SK-MEL-5 (cell line): ENCODE data around the gene NAE1. TPM values are rescaled to one million over a fixed set of nuclear protein-coding genes. Genes with fewer than 3 reads are reported as not detected.
A peak's percentile ranks its signal among the peaks of the same experiment; 100 is the strongest.
"Not testable (repeated sequence)": the region's sequence is repeated elsewhere in the genome, so short reads cannot be mapped to it uniquely, and the experiment has no call there.

Experiments used
- DNase-seq: peaks from one replicate; pipeline ENCODE4 v3.0.0-alpha.2; 2016; ENCODE audit warnings: low read depth, low spot score
- in situ Hi-C: cut with HindIII; loops from 2 replicates; pipeline ENCODE4 v1.10.0; 2016; ENCODE audit warnings: low sequenced_read_pairs, high pct_unique_total_duplicates, low pct_unique_long_range_greater_than_20kb
- polyA plus RNA-seq, 2 experiments: library from polyadenylated mRNA; depleted of rRNA; stranded (reverse); fragments of >200 nt; gene quantifications; 2 replicates each; pipeline ENCODE4 v1.2.3, GENCODE V29; 2015
- total RNA-seq: library from RNA; depleted of rRNA; stranded (reverse); fragments of >200 nt; shearing (Covaris generic); gene quantifications from 2 replicates; pipeline ENCODE4 v1.2.3, GENCODE V29; 2014; rRNA removed

Gene NAE1
- 110 and 114 TPM in 2 replicates for total RNA-seq
- 48.5 and 63.9 TPM in 2 replicates for polyA plus RNA-seq (2015; cell fraction: cytosol; rRNA removed)
- polyA plus RNA-seq (2015; cell fraction: nucleus; rRNA removed), result 112 and 141 TPM in 2 replicates

DNA sequence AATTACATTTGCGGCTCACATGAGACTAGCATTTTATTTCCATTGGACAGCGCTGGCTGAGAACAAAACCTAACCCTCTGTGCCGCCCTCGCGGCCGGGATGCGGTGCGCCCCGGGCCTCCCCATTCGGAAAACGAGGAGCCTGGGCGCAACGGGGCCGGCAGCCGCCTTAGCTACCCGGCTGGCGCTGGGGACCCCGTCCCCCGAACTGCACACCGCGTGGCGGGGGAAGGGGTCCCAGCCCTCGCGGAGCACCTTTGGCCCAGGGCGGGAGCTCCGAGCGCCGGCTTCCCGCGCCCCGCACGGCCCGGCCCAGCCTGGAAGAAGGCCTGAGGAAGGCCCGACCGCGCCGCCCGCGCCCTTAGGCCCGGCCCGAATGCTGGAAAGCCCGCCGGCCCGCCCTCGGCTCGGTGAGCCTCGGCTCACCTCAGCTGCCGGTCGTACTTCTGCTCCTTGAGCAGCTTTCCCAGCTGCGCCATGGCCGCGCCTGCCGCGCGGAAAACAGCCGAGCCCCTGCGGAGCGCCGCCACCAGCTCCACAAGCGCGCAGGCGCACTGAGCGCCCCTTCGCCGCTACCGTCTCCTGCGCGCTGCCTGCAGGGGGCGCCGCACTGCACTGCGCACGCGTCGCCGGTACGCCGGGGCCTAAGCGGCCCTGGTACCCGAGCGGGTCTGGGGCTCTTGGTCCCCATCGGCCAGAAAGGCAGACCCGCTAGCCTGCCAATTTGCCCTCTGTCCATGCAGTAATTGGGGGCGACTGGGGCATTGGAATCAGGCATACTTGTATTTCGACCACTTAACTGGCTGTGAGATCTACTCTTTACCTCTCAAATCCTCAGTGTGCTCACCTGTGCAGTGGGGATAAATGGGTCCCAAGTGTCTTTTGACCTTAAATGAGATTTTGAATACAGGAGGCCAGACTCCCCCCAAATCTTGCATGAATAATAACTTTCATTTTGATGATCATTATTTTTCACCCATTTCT, at the start of gene NAE1:
Gene NAE1 (minus strand): TSS at position 555 of the 983 bp plus-strand sequence. CDS start 77 bp downstream, at position 478.
- DNase-seq, result peak; percentile 82
- in situ Hi-C loops, result no loop called here

DNA sequence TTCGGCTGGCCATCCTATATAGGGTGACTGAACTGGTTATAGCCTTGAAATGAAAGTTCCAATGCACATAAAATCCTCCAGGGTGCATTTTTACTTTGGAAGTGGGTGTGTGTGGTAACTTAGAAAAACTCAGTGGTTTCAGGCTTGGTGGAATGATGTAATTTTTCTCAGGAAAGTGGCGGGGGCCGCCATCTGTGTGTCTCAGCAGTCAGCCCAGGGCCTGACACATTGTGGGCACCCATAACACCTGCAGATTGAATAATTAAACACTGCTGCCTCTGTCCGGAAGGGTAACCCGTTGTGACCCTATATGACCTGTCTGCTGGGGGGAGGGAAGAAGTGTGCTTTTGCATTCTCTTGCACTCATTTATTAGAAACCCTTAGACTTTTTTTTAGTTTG, 47.3 kb upstream of the NAE1 start:
- in situ Hi-C loops, result no loop called here

DNA sequence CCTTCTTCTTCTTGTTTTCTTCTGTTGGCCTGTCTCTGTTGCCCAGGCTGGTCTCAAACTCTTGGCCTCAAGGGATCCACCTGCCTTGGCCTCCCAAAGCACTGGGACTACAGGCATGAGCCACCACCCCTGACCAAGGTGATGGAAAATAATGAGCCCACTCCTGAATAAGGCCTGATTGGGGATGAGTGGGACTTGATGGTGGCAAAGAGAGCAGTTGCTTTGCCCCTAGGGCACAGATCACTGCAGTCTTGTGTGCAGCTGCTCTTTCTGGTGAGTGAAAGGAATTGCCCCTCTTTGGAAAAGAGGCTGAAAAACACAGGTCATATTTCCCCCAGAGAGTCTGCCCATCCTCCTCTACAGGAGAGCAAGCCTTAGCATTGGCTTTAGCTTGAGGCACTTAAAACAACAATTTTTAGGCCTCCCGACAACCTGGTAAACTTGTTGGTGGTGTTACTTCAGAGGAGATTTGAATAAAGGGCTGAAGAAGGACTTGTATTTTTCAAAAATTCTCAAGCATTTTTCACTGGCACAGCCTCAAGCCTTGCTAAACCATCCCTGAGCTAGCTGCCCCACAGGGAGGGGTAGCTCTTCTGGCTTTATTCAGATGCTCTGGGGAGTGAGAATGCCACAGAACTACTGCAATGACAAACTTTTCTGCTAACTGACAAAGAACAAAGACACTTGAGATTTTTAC, 43.5 kb upstream of the NAE1 start:
- DNase-seq, result no peak
- in situ Hi-C loops, result no loop called here

More for the DNA sequence above, 47.3 kb upstream of the NAE1 start:
- DNase-seq, result no peak

DNA sequence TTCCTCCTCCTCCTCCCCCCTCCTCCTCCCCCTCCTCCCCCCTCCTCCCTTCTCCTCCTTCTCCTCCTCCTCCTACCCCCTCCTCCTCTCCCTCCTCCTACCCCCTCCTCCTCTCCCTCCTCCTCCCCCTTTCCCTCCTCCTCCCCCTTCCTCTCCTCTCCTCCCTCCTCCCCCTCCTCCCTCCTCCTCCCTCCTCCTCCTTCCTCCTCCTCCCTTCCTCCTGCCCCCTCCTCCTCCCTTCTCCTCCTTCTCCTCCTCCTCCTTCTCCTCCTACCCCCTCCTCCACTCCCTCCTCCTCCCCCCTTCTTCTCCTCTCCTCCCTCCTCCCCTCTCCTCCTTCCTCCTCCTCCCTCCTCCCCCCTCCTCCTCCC, 42.9 kb upstream of the NAE1 start:
- no peak for DNase-seq
- in situ Hi-C loops, result no loop called here

DNA sequence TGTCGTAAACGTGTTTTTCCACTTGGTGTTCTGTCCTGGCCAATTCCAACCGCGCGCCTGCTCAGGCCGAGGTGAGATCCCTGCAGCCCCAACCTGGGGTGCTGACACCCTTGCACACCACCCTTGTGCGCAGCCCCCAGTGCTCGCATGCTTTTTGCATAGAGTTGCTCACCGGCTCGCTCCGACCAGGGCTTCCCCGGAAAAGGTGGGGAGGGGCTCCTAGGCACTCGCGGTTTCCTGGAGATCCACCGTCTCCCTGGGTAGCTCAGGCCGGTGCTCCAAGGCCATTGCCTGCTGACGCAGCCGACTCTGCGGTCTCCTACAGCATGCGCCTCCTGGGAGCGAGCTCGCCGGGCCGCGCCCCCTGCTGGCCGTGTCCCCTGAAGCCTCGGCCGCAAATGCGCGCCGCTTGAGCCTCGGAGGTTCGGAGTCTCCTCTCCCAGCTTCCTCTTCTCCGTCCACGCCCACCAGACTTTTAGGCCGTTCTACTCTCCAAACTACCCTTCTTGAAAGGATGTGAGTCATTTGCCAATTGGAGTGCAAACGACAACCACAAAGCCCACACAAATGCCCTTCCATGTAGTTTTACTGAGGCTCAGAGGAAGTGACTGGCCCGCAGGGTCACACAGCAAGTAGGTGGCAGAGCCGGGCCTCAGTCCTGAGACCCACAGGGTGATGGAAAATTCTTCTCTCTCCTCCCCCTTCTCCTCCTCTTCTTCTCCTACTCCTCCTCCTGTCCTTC, 42.3 kb upstream of the NAE1 start:
- in situ Hi-C loops, result no loop called here
- DNase-seq, result peak; percentile 87

DNA sequence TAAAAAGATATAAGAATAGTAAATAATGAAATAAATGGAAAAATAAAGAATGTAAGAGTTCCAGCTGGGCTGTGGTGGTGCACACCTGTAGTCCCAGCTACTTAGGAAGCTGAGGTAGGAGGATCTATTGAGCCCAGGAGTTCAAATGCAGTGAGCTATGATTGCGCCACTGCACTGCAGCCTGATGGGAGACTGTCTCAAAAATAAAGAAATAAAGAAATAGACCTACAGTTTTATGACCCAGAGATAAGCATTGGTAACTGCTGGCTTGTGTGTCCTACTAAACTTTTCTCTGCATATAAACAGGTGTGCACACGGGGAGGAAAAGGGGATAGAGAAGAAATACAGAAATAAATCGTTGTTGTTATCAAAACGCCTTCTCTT, 41.8 kb upstream of the NAE1 start:
- no peak for DNase-seq
- in situ Hi-C loops, result no loop called here

DNA sequence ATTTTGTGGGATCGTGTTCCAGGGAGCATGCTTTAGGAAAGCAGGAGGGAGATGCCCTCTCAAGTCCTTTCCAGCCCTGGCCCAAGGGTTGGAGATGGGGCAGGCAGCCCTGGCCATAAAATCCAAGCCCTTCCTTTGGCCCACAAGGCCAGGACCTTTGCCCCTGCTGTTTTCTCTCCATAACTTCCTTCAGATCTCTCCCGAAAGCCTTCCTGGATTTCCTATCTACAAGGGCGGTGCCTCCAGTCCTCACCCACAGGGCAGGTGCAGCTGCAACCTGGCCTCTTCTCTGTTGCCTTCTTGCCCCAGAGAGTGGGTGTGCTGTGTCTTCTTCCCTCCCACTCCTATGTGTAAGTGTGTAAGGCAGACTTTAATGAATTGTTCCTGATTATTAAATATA, 41.1 kb upstream of the NAE1 start:
- in situ Hi-C loops, result no loop called here
- no peak for DNase-seq

DNA sequence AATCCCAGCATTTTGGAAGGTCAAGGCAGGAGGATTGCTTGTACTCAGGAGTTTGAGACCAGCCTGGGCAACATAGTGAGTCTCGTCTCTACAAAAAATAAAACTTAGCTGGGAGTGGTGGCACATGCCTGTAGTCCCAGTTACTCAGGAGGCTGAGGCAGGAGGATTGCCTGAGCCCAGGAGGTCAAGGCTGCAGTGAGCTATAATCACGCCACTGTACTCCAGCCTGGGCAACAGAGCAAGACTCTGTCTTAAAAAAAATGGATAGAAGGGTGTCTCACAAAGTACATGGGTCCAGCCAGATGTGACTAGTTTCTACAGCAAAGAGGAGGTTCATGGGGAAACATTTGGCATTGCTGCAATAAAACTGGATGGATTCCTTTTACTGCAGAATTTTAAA, 40.6 kb upstream of the NAE1 start:
- DNase-seq, in situ Hi-C loops: not testable (repeated sequence)

DNA sequence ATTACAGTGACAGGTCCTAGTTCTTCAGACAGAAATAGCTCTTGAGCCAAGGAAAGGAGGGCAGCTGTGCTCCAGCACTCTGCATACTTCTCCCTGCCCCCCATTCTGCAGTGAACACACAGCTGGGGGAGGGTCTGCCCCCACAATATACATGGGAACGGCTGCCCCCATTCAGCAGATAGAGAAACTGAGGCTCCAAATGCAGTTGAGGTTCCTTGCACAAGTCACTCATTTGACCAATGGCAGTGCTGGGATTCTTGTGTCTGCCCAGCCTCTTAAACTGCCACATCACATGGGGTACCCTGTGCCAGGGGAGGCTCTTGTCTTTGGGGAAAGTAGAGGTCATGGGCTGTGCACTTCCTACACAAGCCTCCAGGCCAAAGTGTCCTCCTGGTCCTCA, 38.6 kb upstream of the NAE1 start:
- DNase-seq, result peak; percentile 34
- in situ Hi-C loops, result no loop called here

DNA sequence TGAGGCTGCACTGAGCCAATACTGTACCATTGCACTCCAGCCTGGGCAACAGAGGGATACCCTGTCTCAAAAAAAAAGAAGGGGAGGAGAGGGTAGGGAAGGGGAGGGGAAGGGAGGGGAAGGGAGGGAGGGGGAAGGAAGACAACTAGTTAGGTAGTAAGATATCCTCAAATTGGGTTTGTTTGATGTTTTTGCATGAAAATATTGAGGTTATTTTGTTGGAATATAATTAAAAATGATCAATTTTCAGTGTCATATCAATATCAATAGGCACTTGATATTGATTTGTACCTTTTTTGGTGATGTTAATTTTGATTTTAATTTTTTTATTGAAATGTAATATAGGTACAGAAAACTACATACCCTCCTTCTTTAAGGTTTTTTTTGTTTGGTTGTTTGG, 32.9 kb upstream of the NAE1 start:
- no peak for DNase-seq
- in situ Hi-C loops, result no loop called here

DNA sequence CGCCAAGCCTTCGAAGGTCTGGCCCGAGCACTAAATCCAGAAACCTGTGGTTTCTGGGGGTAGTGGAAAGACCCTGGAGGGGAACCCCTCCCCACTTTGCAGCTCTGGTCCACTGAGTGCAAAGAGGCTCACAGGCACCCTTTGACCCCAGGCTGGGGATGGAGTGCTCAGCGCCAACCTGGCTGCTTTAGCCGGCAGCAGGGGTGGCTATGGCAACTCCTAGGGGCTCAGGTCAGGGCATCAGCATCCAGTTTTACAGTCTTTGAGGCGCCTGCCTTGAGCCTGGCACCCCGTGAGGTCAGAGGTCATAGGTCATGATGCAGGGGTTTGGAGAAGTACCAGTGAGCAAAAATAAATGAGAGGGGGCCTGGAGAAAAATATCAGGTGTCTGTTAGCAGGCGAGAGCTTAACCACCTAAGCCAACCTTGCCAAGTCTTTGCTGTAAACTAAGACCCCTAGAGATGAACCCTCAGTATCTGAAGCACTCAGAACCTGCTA, 31.3 kb upstream of the NAE1 start:
- no peak for DNase-seq
- in situ Hi-C loops, result no loop called here

DNA sequence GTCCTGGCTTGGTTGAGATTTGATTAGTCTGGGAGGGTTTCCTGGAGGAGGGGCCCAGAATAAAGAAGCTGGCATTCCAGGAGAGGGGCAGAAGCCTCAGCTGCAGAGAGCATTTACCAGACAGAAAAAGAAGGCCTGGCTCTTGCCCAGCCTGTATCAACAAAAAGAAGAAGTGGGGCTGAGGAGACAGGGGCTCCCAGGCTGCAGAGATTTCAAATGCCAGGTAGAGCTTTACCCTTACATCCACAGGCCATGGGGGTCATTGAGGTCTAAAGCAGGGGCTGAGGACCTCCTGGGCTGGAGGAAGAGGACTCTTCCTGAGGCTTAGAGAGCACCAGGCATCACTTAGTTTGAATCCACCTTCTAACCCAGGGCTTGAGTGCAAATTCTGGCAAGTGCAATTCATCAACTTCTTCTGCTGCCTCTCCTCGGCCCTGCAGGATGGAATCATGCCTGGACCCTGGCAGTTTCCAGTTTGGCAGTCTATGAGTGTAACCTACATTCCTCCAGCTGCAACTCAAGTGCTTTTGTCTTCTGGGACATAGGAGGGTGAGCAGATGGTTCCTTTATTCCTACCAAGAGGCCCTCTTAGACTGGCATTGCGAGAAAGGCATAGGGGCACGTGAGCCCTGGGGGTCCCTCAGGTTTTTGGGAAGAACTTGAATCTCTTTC, 28.8 kb upstream of the NAE1 start:
- no peak for DNase-seq
- in situ Hi-C loops, result no loop called here

DNA sequence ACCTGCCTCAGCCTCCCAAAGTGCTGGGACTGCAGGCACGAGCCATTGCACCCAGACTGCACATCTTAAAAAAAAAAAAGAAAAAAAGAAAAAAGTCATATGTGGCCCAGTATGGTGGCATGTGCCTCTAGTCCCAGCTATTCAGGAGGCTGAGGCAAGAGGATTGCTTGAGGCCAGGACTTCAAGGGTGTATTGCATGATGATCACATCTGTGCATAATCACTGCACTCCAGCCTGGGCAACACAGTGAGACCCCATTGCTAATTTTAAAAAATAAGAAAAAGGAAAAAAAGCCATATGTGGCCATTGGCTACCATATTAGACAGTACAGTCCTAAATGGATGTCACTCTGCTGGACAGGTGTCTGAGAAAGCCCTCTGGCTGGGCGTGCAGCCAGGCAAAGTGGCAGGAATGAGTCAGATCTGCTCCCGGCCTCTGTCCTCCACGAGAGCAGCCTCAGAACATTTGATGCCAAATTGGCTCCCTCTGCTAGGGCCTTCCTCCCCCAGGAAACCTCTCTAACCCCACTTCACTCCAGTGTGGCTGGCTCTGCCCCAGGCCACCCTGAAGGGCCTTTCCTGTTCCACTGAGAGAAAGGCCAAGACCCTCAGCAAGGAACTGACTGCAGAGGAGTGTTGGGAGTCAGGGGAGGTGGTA, 28.1 kb upstream of the NAE1 start:
- DNase-seq, result no peak
- in situ Hi-C loops, result no loop called here

DNA sequence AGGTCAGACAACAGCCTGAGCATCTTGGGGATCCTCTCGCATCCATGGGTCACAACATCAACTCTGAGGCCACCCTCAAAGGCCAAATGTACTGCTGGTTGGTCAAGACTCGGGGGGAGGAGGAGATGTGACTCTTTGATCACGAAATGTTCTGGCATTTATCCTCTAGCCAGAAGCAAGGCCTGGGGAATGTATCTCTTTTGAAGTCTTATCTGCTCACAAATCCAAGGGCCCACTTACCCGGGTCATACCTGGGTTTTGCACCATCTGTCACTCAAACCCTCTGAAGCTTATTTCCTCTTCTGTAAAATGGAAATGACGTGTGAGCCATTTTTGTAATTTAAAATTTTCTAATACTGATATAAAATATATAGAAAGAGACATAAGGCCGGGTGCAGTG, 26.7 kb upstream of the NAE1 start:
- no peak for DNase-seq
- in situ Hi-C loops, result no loop called here

DNA sequence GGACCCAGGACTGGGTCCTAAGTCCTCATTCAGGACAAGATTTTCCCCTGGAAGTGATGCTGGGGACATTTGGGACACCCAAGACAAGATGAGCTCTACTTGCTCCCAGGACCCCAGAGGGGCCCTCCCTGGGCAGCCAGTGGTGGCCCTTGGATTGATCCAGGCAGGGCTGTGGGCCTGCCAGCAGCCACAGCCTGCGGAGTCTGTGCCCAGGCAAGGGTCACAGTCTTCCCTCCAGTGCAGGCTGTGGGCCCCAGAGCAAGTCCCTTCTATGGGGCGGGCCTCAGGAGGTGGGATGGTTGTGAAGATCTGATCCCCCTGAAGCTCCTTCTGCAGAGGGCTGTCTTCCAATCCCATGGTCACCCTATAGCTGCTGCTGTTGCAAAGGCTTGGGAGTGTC, 26.0 kb upstream of the NAE1 start:
- in situ Hi-C loops, result no loop called here
- DNase-seq, result no peak

DNA sequence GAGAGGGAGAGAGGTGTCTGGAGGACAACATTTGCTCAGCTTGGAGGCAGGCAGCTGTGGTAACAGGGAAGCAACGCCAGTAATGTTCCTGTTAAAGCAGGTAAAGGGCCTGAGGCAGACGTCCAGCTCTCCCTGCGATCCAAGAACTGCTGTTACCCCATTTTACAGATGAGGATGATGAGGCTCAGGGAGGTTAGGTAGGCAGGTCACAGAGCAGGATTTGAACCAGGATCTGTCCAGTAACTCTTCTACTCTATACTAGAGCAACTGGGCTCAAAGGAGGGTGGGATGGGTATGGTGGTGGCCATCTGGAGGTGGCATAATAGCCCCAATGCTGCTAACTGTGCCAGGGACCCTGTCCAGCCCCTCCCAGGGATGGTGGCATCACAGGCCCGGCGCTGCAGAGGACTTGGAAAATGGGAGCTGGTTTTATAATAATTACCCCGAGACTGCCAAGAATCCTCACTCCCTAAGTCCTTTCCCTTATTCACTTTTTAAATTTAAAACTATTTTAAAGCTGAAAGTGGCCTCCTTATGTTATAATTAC, 25.5 kb upstream of the NAE1 start:
- in situ Hi-C loops, result no loop called here
- DNase-seq, result no peak
